A673 (cell line): Measurements from ENCODE around the gene VSIG10L.

ENCODE experiments used
- CTCF ChIP-seq: fragments of 300-800, 200-600 bp; sonication (generic); conservative IDR thresholded peaks from 2 replicates; pipeline ENCODE4 v1.5.1; 2017; ENCODE audit warnings: low read depth, mild to moderate bottlenecking, antibody characterized with exemption, low read length, moderate library complexity, mixed read lengths
- EZH2 ChIP-seq: fragments of 200-600 bp; sonication (generic); IDR thresholded peaks from 2 replicates; pipeline ENCODE4 v1.6.1; 2017; ENCODE audit warnings: borderline replicate concordance, low read depth, mild to moderate bottlenecking, mixed read lengths, antibody characterized with exemption, low read length; ENCODE audit not compliant: poor library complexity, severe bottlenecking

- TF ChIP-seq CTCF, result no peak
- no peak for TF ChIP-seq EZH2
Observed at GRCh38 chr19:51296336-51297093, 45.4 kb downstream of the VSIG10L start.
